HG03575 (cell line): ENCODE measurements around the gene LCORL.

Source experiments
- ATAC-seq: cut with Tn5 transposase; IDR thresholded peaks from one replicate; pipeline ENCODE4 v1.9.1; 2021; ENCODE audit not compliant: unreplicated experiment, insufficient number of reproducible peaks, low FRiP score; ENCODE audit errors: extremely low read depth

LCORL gene

GRCh38 chr4:17809667-17810066, 211.9 kb downstream of the LCORL start:
- ATAC-seq, result no peak

GRCh38 chr4:17807446-17807845, 214.1 kb downstream of the LCORL start:
- ATAC-seq, result no peak

DNA sequence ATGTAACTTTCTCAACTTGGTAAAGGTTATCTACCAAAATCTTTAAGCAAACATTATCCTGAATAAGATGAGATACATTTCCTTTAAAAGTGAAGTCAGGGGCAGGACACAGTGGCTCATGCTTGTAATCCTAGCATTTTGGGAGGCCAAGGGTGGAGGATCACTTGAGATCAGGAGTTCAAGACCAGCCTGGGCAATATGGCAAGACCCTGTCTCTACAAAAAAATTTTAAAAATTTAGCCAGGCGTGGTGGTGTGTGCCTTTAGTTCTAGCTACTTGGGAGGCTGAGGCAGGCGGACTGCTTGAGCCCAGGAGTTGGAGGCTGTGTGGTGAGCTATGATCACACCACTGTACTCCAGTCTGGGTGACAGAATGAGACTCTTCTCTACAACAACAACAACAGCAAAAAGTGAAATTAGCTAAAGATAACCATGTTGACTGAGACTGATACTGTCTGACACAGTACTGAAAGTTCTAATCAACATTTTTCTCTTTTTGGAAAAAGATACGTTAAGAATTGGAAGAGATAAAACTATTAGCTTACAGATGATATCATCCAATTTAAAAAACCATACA, 215.9 kb downstream of the LCORL start:
- no peak for ATAC-seq

DNA sequence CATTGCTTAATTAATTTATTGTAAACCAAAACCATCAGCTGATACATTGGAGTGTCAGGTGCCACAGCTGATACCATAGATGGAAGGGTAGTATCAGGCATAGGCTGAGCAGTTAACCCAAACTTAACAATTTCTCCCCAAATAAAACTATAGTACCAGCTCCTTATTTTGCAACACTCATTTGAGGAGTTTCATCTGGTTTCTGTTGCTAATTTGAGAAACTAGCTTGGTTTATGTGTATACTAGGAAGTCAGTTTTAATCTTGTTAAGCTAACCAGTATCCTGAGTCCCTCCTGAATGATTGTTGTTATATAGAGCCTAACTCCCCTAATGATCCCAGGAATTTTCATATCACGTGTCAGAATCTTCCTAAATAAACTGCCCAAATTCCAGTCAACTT, 223.7 kb downstream of the LCORL start:
- ATAC-seq, result no peak

DNA sequence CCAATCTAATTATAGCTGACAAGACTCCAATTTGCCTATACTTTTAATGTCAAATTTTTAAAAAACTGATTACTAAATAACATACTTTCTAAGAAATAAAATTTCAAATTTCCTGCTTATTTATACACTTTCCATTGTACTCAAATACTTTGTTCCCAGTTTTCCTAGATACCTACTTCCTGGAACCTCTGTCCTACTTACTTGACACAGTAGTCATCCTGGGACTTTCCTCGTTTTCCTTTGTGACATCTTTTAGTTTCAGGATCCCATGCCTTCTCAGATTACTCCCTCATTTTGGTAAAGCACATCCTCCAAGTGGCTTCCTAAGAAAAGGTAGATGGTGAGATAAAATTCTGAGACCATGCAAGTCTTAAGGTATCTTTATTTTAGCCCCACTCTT, 226.8 kb downstream of the LCORL start:
- no peak for ATAC-seq
